ENCODE data around the gene KIAA1958. TPM values are rescaled to one million over a fixed set of nuclear protein-coding genes. Genes with fewer than 3 reads are reported as not detected.
"Not testable (repeated sequence)": the region's sequence is repeated elsewhere in the genome, so short reads cannot be mapped to it uniquely, and the experiment has no call there.

Gene KIAA1958
- total RNA-seq, 2 donors from 2014 or later, result 7.0 to 42.8 TPM

GRCh38 chr9:112582371-112583262, 96.0 kb downstream of the KIAA1958 start:
- no peak for DNase-seq (ENCODE audit: low spot score)
- WGBS, result 90% methylated on average over 7 of the region's 7 CpGs
- H3K9me3 ChIP-seq, result no peaks in the 10 kb centered on the region
- no peaks in the 10 kb centered on the region for H3K36me3 ChIP-seq
- H3K27ac ChIP-seq, result no peak overlapping the region
- TF ChIP-seq POLR2A (IDR thresholded peaks at IDR 0.05) (no peak), CTCF (IDR thresholded peaks at IDR 0.05) (no peak), POLR2AphosphoS5 (IDR thresholded peaks at IDR 0.05) (no peak)
- intact Hi-C loops (cut with DNase I), result no loop called here
- H3K27me3 ChIP-seq (replicated peaks; ENCODE audit: insufficient read depth), result no peaks in the 10 kb centered on the region
- H3K4me3 ChIP-seq, result no peak overlapping the region
- no peaks in the 10 kb centered on the region for H3K4me1 ChIP-seq (replicated peaks)

- intact Hi-C loops (cut with DNase I), result no loop called here
- no peaks in the 10 kb centered on the region for H3K36me3 ChIP-seq
- no peak overlapping the region for H3K4me3 ChIP-seq
- no peaks in the 10 kb centered on the region for H3K9me3 ChIP-seq
- H3K27me3 ChIP-seq (replicated peaks; ENCODE audit: insufficient read depth), result no peaks in the 10 kb centered on the region
- 95% methylated on average over 4 of the region's 4 CpGs for WGBS
- DNase-seq (ENCODE audit: low spot score), result no peak
- no peak overlapping the region for H3K27ac ChIP-seq
- H3K4me1 ChIP-seq (replicated peaks), result no peaks in the 10 kb centered on the region
- TF ChIP-seq CTCF (IDR thresholded peaks at IDR 0.05) (no peak), POLR2AphosphoS5 (IDR thresholded peaks at IDR 0.05) (no peak), POLR2A (IDR thresholded peaks at IDR 0.05) (no peak)
Measured at GRCh38 chr9:112586599-112587155, 100.0 kb downstream of the KIAA1958 start.

GRCh38 chr9:112591875-112592274, 105.2 kb downstream of the KIAA1958 start:
- H3K4me1 ChIP-seq (replicated peaks); H3K9me3 ChIP-seq; H3K27ac ChIP-seq; intact Hi-C loops (cut with DNase I); H3K27me3 ChIP-seq (replicated peaks; ENCODE audit: insufficient read depth); H3K4me3 ChIP-seq; DNase-seq (ENCODE audit: low spot score); H3K36me3 ChIP-seq: not testable (repeated sequence)
- 96% methylated on average over 8 of the region's 8 CpGs for WGBS

- no peaks in the 10 kb centered on the region for H3K4me1 ChIP-seq (replicated peaks)
- 49% methylated on average over 3 of the region's 3 CpGs for WGBS
- intact Hi-C loops (cut with DNase I), result no loop called here
Measured at GRCh38 chr9:112599732-112600131, 113.1 kb downstream of the KIAA1958 start.

GRCh38 chr9:112601636-112602035, 115.0 kb downstream of the KIAA1958 start:
- Histone ChIP-seq H3K27ac (no peak overlapping the region), H3K27me3 (replicated peaks; ENCODE audit: insufficient read depth) (no peaks in the 10 kb centered on the region), H3K4me1 (replicated peaks) (no peaks in the 10 kb centered on the region), H3K4me3 (no peak overlapping the region), H3K9me3 (no peaks in the 10 kb centered on the region), H3K36me3 (no peaks in the 10 kb centered on the region)
- no peak for DNase-seq (ENCODE audit: low spot score)
- no peak for TF ChIP-seq POLR2AphosphoS5 (IDR thresholded peaks at IDR 0.05)
- TF ChIP-seq CTCF (IDR thresholded peaks at IDR 0.05), result no peak
- no peak for TF ChIP-seq POLR2A (IDR thresholded peaks at IDR 0.05)
- WGBS, result 75% methylated on average over 2 of the region's 2 CpGs
- intact Hi-C loops (cut with DNase I), result no loop called here

More at GRCh38 chr9:112599732-112600131, 113.1 kb downstream of the KIAA1958 start:
- Histone ChIP-seq H3K4me3 (no peak overlapping the region), H3K9me3 (no peaks in the 10 kb centered on the region), H3K27me3 (replicated peaks; ENCODE audit: insufficient read depth) (no peaks in the 10 kb centered on the region), H3K27ac (no peak overlapping the region), H3K36me3 (no peaks in the 10 kb centered on the region)
- no peak for DNase-seq (ENCODE audit: low spot score)
- TF ChIP-seq POLR2AphosphoS5 (IDR thresholded peaks at IDR 0.05) (no peak), CTCF (IDR thresholded peaks at IDR 0.05) (no peak), POLR2A (IDR thresholded peaks at IDR 0.05) (no peak)
